ENCODE measurements around the gene TRPM4. TPM values are rescaled to one million over a fixed set of nuclear protein-coding genes. Genes with fewer than 3 reads are reported as not detected.

The TRPM4 gene
- polyA plus RNA-seq, 6 donors from 2014 or later = 0.45 TPM; not detected in 5

DNA sequence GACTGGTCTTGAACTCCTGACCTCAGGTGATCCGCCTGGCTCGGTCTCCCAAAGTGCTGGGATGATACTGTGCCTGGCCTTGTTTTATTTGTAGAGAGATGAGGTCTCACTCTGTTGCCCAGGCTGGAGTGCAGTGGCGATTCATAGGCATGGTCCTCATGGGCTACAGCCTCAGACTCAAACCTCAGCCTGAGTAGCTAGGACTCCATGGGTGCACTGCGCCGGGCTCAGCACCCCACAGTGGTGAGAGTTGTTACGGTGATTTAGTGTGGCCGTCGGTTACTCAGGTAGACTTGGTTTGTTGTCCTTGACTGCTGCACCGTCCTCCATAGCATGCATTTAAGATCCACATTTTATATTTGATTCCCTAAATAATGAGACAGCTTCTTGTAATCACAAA lies 86.7 kb downstream of the TRPM4 start:
- H3K4me1 Mint-ChIP-seq = no peaks in the 10 kb centered on the region
- H3K36me3 Mint-ChIP-seq = no peaks in the 10 kb centered on the region
- ATAC-seq (ENCODE audit: low read depth in 2 of 2) = no peak

GRCh38 chr19:49247676-49248075 lies 90.1 kb downstream of the TRPM4 start:
- Mint-ChIP-seq H3K27me3 (peaks cover 22 to 40% (median 33%) of the 10 kb centered on the region in 3 donors), H3K9me3 (no peaks in the 10 kb centered on the region), H3K4me1 (no peaks in the 10 kb centered on the region), H3K4me3 (no peak overlapping the region), H3K27ac (no peak overlapping the region), H3K36me3 (peaks cover 0 to 6% of the 10 kb centered on the region in 2 donors)
- no peak for DNase-seq
- no peak for ATAC-seq (ENCODE audit: low read depth in 2 of 2)

More for the DNA sequence above, 86.7 kb downstream of the TRPM4 start:
- Mint-ChIP-seq H3K9me3 (no peaks in the 10 kb centered on the region), H3K27me3 (peaks cover 8 to 14% (median 12%) of the 10 kb centered on the region in 3 donors), H3K27ac (no peak overlapping the region), H3K4me3 (no peak overlapping the region)
- DNase-seq = no peak

- Mint-ChIP-seq H3K36me3 (peaks cover 0 to 12% of the 10 kb centered on the region in 2 donors), H3K9me3 (no peaks in the 10 kb centered on the region), H3K4me1 (no peaks in the 10 kb centered on the region), H3K27me3 (peaks cover 32 to 44% (median 37%) of the 10 kb centered on the region in 3 donors), H3K27ac (no peak overlapping the region), H3K4me3 (no peak overlapping the region)
- DNase-seq (no peak), ATAC-seq (ENCODE audit: low read depth in 2 of 2) (no peak)
Observed at GRCh38 chr19:49249933-49250332, 92.3 kb downstream of the TRPM4 start.

GRCh38 chr19:49255674-49256073 lies 98.1 kb downstream of the TRPM4 start:
- no peak overlapping the region for H3K4me3 Mint-ChIP-seq
- no peak for ATAC-seq (ENCODE audit: low read depth in 2 of 2)
- H3K27me3 Mint-ChIP-seq = peaks cover 30 to 69% (median 53%) of the 10 kb centered on the region in 3 donors
- H3K27ac Mint-ChIP-seq = no peak overlapping the region
- peaks cover 9 to 24% of the 10 kb centered on the region in 2 donors for H3K36me3 Mint-ChIP-seq
- DNase-seq = no peak
- H3K9me3 Mint-ChIP-seq = peaks cover 4 to 30% (median 21%) of the 10 kb centered on the region in 7 donors
- no peaks in the 10 kb centered on the region for H3K4me1 Mint-ChIP-seq

DNA sequence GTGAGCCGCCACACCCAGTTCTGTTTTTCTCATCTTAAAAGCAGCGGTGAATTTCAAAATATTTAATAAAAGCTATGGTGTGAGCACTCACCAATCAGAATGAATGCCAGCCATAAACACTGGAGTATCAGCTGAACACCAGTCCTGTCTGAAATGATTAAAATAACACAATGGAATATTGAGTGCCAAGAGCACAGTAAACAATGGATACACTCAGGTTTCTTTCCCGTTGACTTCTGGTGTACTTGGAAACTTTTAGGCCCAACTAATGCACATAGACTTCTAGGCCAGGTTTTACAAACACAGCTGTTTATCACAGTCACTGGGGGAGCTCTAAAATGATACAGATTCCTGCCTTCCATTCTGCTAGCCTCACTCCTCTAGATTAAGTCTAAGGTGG lies 99.1 kb downstream of the TRPM4 start:
- ATAC-seq (ENCODE audit: low read depth in 2 of 2) = no peak
- Mint-ChIP-seq H3K27me3 (peaks cover 27 to 61% (median 49%) of the 10 kb centered on the region in 3 donors), H3K36me3 (peaks cover 12 to 24% of the 10 kb centered on the region in 2 donors), H3K9me3 (peaks cover 4 to 34% (median 24%) of the 10 kb centered on the region in 7 donors), H3K4me3 (no peak overlapping the region), H3K4me1 (no peaks in the 10 kb centered on the region), H3K27ac (no peak overlapping the region)
- DNase-seq = no peak

Other genes with a start within 250 kb of the TRPM4 start
- gene DHDH, start 224.1 kb upstream of the TRPM4 start, polyA plus RNA-seq (ENCODE audit: low read depth in 6 of 6) = under 1 TPM in 1 of 6 donors, not detected in 5; 0.32 TPM
- 10 to 100 TPM; 56.0 to 88.2 (median 68.3) TPM for gene BAX, start 202.9 kb upstream of the TRPM4 start, polyA plus RNA-seq (ENCODE audit: low read depth in 6 of 6)
- gene FTL, start 192.5 kb upstream of the TRPM4 start, polyA plus RNA-seq (ENCODE audit: low read depth in 6 of 6) = 1,000 to 10,000 TPM; 5,752 to 7,301 (median 6,284) TPM
- 10 to 100 TPM; 16.0 to 24.1 (median 20.5) TPM for gene GYS1, start 164.5 kb upstream of the TRPM4 start, polyA plus RNA-seq (ENCODE audit: low read depth in 6 of 6)
- gene RUVBL2, start 163.9 kb upstream of the TRPM4 start, polyA plus RNA-seq (ENCODE audit: low read depth in 6 of 6) = 10 to 100 TPM; 39.7 to 63.2 (median 50.0) TPM
- not detected for gene LHB, start 140.7 kb upstream of the TRPM4 start, polyA plus RNA-seq (ENCODE audit: low read depth in 6 of 6)
- gene CGB3, start 133.5 kb upstream of the TRPM4 start, polyA plus RNA-seq (ENCODE audit: low read depth in 6 of 6) = not detected
- gene CGB2, start 125.9 kb upstream of the TRPM4 start, polyA plus RNA-seq (ENCODE audit: low read depth in 6 of 6) = not detected
- gene CGB1, start 120.9 kb upstream of the TRPM4 start, polyA plus RNA-seq (ENCODE audit: low read depth in 6 of 6) = not detected
- not detected for gene CGB5, start 113.9 kb upstream of the TRPM4 start, polyA plus RNA-seq (ENCODE audit: low read depth in 6 of 6)
- gene CGB8, start 108.7 kb upstream of the TRPM4 start, polyA plus RNA-seq (ENCODE audit: low read depth in 6 of 6) = not detected
- gene CGB7, start 100.0 kb upstream of the TRPM4 start, polyA plus RNA-seq (ENCODE audit: low read depth in 6 of 6) = not detected
- gene NTF4, start 93.0 kb upstream of the TRPM4 start, polyA plus RNA-seq (ENCODE audit: low read depth in 6 of 6) = not detected
- not detected for gene KCNA7, start 85.1 kb upstream of the TRPM4 start, polyA plus RNA-seq (ENCODE audit: low read depth in 6 of 6)
- gene SNRNP70, start 72.3 kb upstream of the TRPM4 start, polyA plus RNA-seq (ENCODE audit: low read depth in 6 of 6) = 10 to 100 TPM; 29.8 to 63.5 (median 41.6) TPM
- gene LIN7B, start 43.4 kb upstream of the TRPM4 start, polyA plus RNA-seq (ENCODE audit: low read depth in 6 of 6) = 1 to 10 TPM in 5 of 6 donors, not detected in 1; 2.8 to 5.0 (median 3.5) TPM
- gene C19orf73, start 38.6 kb upstream of the TRPM4 start, polyA plus RNA-seq (ENCODE audit: low read depth in 6 of 6) = 1 to 10 TPM; 2.8 to 6.3 (median 5.8) TPM
- gene PPFIA3, start 38.2 kb upstream of the TRPM4 start, polyA plus RNA-seq (ENCODE audit: low read depth in 6 of 6) = under 1 TPM in 2 of 6 donors, not detected in 4; 0.23 to 0.26 TPM
- not detected for gene HRC, start 2.4 kb upstream of the TRPM4 start, polyA plus RNA-seq (ENCODE audit: low read depth in 6 of 6)
- 10 to 100 TPM in 1 of 6 donors, 1 to 10 TPM in 5; 5.8 to 17.4 (median 8.4) TPM for gene SLC6A16, start 167.4 kb downstream of the TRPM4 start, polyA plus RNA-seq (ENCODE audit: low read depth in 6 of 6)
- gene CD37, start 177.6 kb downstream of the TRPM4 start, polyA plus RNA-seq (ENCODE audit: low read depth in 6 of 6) = 1,000 to 10,000 TPM in 1 of 6 donors, 100 to 1,000 TPM in 5; 672 to 1,032 (median 882) TPM
- gene TEAD2, start 204.6 kb downstream of the TRPM4 start, polyA plus RNA-seq (ENCODE audit: low read depth in 6 of 6) = 1 to 10 TPM in 5 of 6 donors, under 1 TPM in 1; 0.80 to 5.4 (median 3.0) TPM
- gene DKKL1, start 206.1 kb downstream of the TRPM4 start, polyA plus RNA-seq (ENCODE audit: low read depth in 6 of 6) = 1 to 10 TPM in 1 of 6 donors, under 1 TPM in 2, not detected in 3; 0.55 to 2.8 (median 0.82) TPM
- gene KASH5, start 230.5 kb downstream of the TRPM4 start, polyA plus RNA-seq (ENCODE audit: low read depth in 6 of 6) = not detected